T-cell (primary cell): Measurements from ENCODE around the gene CNOT6L. TPM values are rescaled to one million over a fixed set of nuclear protein-coding genes. Genes with fewer than 3 reads are reported as not detected.

Experiments used
- ATAC-seq, 4 experiments: fragments of 200-7000 bp in 3 of 4; fragments of 150-1000 bp in 1 of 4; cut with Tn5 transposase; replicated peaks in 1 of 4; 1 replicate in 3 of 4; 2 replicates in 1 of 4; pipeline ENCODE4 v1.10.0; 2021; ENCODE audit warnings: moderate library complexity in 3 of 4, mild to moderate bottlenecking in 2 of 4, moderate number of reproducible peaks in 1 of 4
- CTCF ChIA-PET, 2 donors: fragments of 300-600 bp; sonication (Branson Sonifier 250); formaldehyde crosslinking; loops; one replicate each; lab custom pipeline; 2022; ENCODE audit warnings: antibody characterized with exemption in 2 of 2; lab: Charles Lee
- POLR2A ChIA-PET, 2 donors: fragments of 300-600 bp; sonication (Branson Sonifier 250); formaldehyde crosslinking; loops; one replicate each; lab custom pipeline; 2022; ENCODE audit warnings: antibody characterized with exemption in 2 of 2; lab: Charles Lee
- DNase-seq, 35 experiments: peaks; one replicate each; pipeline versions ENCODE4 v3.0.0 to v3.0.0-alpha.2; 2013 to 2023
- H3K27ac ChIP-seq: one replicate; pipeline ENCODE4 v1.5.1; 2013; ENCODE audit warnings: low read length
- H3K27me3 ChIP-seq, 2 experiments: replicated peaks in 1 of 2; 1 replicate in 1 of 2; 2 replicates in 1 of 2; pipeline versions ENCODE4 v1.6.1 to v1.7.0; 2013; ENCODE audit warnings: low read length in 1 of 2, mixed read lengths in 1 of 2; ENCODE audit not compliant: control insufficient read depth in 2 of 2, insufficient read depth in 2 of 2; ENCODE audit errors: extremely low read depth in 1 of 2
- H3K36me3 ChIP-seq, 2 donors: 1 replicate in 1 of 2; 2 replicates in 1 of 2; pipeline versions ENCODE4 v1.6.1 to v1.7.0; 2013; ENCODE audit warnings: low read length in 1 of 2; ENCODE audit not compliant: control insufficient read depth in 2 of 2, insufficient read depth in 1 of 2; ENCODE audit errors: extremely low read depth in 1 of 2
- H3K4me1 ChIP-seq, 2 experiments: 1 replicate in 1 of 2; 2 replicates in 1 of 2; pipeline versions ENCODE4 v1.6.1 to v1.7.0; 2013; ENCODE audit warnings: low read length in 2 of 2, mixed read lengths in 1 of 2; ENCODE audit not compliant: insufficient read depth in 2 of 2, control insufficient read depth in 1 of 2; ENCODE audit errors: extremely low read depth in 1 of 2
- H3K4me3 ChIP-seq, 2 donors: 1 replicate in 1 of 2; 2 replicates in 1 of 2; pipeline versions ENCODE4 v1.5.1 to v1.7.0; 2013; ENCODE audit warnings: mild to moderate bottlenecking in 2 of 2, low read length in 1 of 2, moderate library complexity in 1 of 2; ENCODE audit not compliant: control insufficient read depth in 1 of 2; ENCODE audit errors: extremely low read depth in 1 of 2
- H3K9me3 ChIP-seq: 2 replicates; pipeline ENCODE4 v1.7.0; 2013
- H3K27ac Mint-ChIP-seq, 2 donors: one replicate each; pipeline ENCODE4 v1.8.0; 2020 to 2021; ENCODE audit warnings: mild to moderate bottlenecking in 2 of 2, mixed read lengths in 2 of 2
- H3K27me3 Mint-ChIP-seq, 2 donors: one replicate each; pipeline ENCODE4 v1.8.0; 2021 to 2022; ENCODE audit warnings: mixed read lengths in 2 of 2
- H3K36me3 Mint-ChIP-seq: one replicate; pipeline ENCODE4 v1.8.0; 2021; ENCODE audit warnings: mixed read lengths
- H3K4me1 Mint-ChIP-seq, 3 donors: one replicate each; pipeline ENCODE4 v1.8.0; 2020 to 2022; ENCODE audit warnings: mixed read lengths in 3 of 3, mild to moderate bottlenecking in 1 of 3
- H3K4me3 Mint-ChIP-seq, 3 donors: one replicate each; pipeline ENCODE4 v1.8.0; 2020 to 2022; ENCODE audit warnings: mild to moderate bottlenecking in 3 of 3, mixed read lengths in 3 of 3, moderate library complexity in 3 of 3
- H3K9me3 Mint-ChIP-seq, 3 donors: one replicate each; pipeline ENCODE4 v1.8.0; 2020 to 2022; ENCODE audit warnings: mixed read lengths in 3 of 3
- WGBS: methylation state at CpG from one replicate; pipeline ENCODE4 v1.1.5; 2013; ENCODE audit warnings: missing lambda C conversion rate; ENCODE audit not compliant: insufficient coverage; 5-methylcytosine and 5-hydroxymethylcytosine counted together
- total RNA-seq, 35 experiments: library from RNA in 6 of 35; stranded (reverse) in 6 of 35; fragments of 120-200 nt in 1 of 35; gene quantifications; one replicate each; pipeline versions ENCODE4 v1.2.1 to v1.2.4 and lab custom pipeline; 2013 to 2026

The CNOT6L gene
- total RNA-seq, 5 donors from 2014 or later (not counting 1 experiment from before 2014, with no cell fraction given) = 159 to 207 (median 170) TPM

- Histone ChIP-seq H3K36me3 (no peaks in the 10 kb centered on the region), H3K9me3 (no peaks in the 10 kb centered on the region), H3K27me3 (no peaks in the 10 kb centered on the region), H3K4me3 (no peak overlapping the region), H3K27ac (no peak overlapping the region), H3K4me1 (no peaks in the 10 kb centered on the region)
- H3K27me3 Mint-ChIP-seq = no peaks in the 10 kb centered on the region
- no peaks in the 10 kb centered on the region for H3K4me1 Mint-ChIP-seq
- WGBS = no CpG with 5 or more reads among the region's 2 CpGs
- POLR2A ChIA-PET = no interaction called here
- H3K36me3 Mint-ChIP-seq = no peaks in the 10 kb centered on the region
- CTCF ChIA-PET = no interaction called here
- H3K9me3 Mint-ChIP-seq = no peaks in the 10 kb centered on the region
- no peak overlapping the region for H3K4me3 Mint-ChIP-seq
- no peak for DNase-seq
- no peak overlapping the region for H3K27ac Mint-ChIP-seq
- ATAC-seq = no peak
Measured at GRCh38 chr4:77701121-77701520, 118.0 kb downstream of the CNOT6L start.

- Histone ChIP-seq H3K27me3 (no peaks in the 10 kb centered on the region), H3K36me3 (no peaks in the 10 kb centered on the region), H3K27ac (no peak overlapping the region), H3K4me3 (no peak overlapping the region), H3K9me3 (no peaks in the 10 kb centered on the region), H3K4me1 (no peaks in the 10 kb centered on the region)
- ChIA-PET POLR2A (no interaction called here), CTCF (interaction anchor here in 1 of 2 donors (0.5 to 0.6 kb wide), 2 partner anchors 110 to 596 kb away, joined by 4 to 7 read pairs; no protein-coding TSS in a partner anchor)
- ATAC-seq (no peak), DNase-seq (no peak)
- Mint-ChIP-seq H3K4me1 (no peaks in the 10 kb centered on the region), H3K9me3 (no peaks in the 10 kb centered on the region), H3K27me3 (no peaks in the 10 kb centered on the region), H3K27ac (no peak overlapping the region), H3K36me3 (no peaks in the 10 kb centered on the region), H3K4me3 (no peak overlapping the region)
- whole genome bisulfite sequencing = 78% methylated on average over 1 of the region's 3 CpGs
Measured at GRCh38 chr4:77699731-77700210, 119.4 kb downstream of the CNOT6L start.

GRCh38 chr4:77697860-77698590 is 121.1 kb downstream of the CNOT6L start:
- no peak for ATAC-seq

GRCh38 chr4:77695774-77696173 is 123.4 kb downstream of the CNOT6L start:
- H3K4me1 Mint-ChIP-seq = no peaks in the 10 kb centered on the region
- ATAC-seq (no peak), DNase-seq (no peak)
- H3K27me3 ChIP-seq = no peaks in the 10 kb centered on the region
- no peaks in the 10 kb centered on the region for H3K9me3 Mint-ChIP-seq
- no peak overlapping the region for H3K4me3 Mint-ChIP-seq
- no peak overlapping the region for H3K27ac ChIP-seq
- H3K9me3 ChIP-seq = no peaks in the 10 kb centered on the region
- H3K36me3 ChIP-seq = no peaks in the 10 kb centered on the region
- ChIA-PET POLR2A (interaction anchor here in 1 of 2 donors (0.6 kb wide), 1 partner anchor 616 kb away, joined by 4 read pairs; no protein-coding TSS in a partner anchor), CTCF (no interaction called here)
- no peaks in the 10 kb centered on the region for H3K36me3 Mint-ChIP-seq
- no peaks in the 10 kb centered on the region for H3K4me1 ChIP-seq
- no peak overlapping the region for H3K4me3 ChIP-seq
- H3K27me3 Mint-ChIP-seq = no peaks in the 10 kb centered on the region
- H3K27ac Mint-ChIP-seq = no peak overlapping the region
- WGBS = 100% methylated on average over 1 of the region's 2 CpGs

More at GRCh38 chr4:77697860-77698590, 121.1 kb downstream of the CNOT6L start:
- Histone ChIP-seq H3K27ac (no peak overlapping the region), H3K27me3 (no peaks in the 10 kb centered on the region), H3K9me3 (no peaks in the 10 kb centered on the region), H3K4me1 (no peaks in the 10 kb centered on the region), H3K4me3 (no peak overlapping the region), H3K36me3 (no peaks in the 10 kb centered on the region)
- Mint-ChIP-seq H3K27ac (no peak overlapping the region), H3K27me3 (no peaks in the 10 kb centered on the region), H3K4me1 (no peaks in the 10 kb centered on the region), H3K9me3 (no peaks in the 10 kb centered on the region), H3K4me3 (no peak overlapping the region), H3K36me3 (no peaks in the 10 kb centered on the region)
- ChIA-PET POLR2A (interaction anchor here in 1 of 2 donors (0.5 kb wide), 1 partner anchor 10 kb away, joined by 5 read pairs; no protein-coding TSS in a partner anchor), CTCF (no interaction called here)
- 83% methylated on average over 6 of the region's 10 CpGs for WGBS
- no peak for DNase-seq

- H3K4me3 ChIP-seq = no peak overlapping the region
- H3K27me3 Mint-ChIP-seq = no peaks in the 10 kb centered on the region
- H3K27ac Mint-ChIP-seq = no peak overlapping the region
- ATAC-seq (no peak), DNase-seq (no peak)
- H3K4me1 Mint-ChIP-seq = no peaks in the 10 kb centered on the region
- ChIA-PET POLR2A (no interaction called here), CTCF (no interaction called here)
- WGBS = 76% methylated on average over 3 of the region's 5 CpGs
- H3K36me3 Mint-ChIP-seq = no peaks in the 10 kb centered on the region
- H3K4me3 Mint-ChIP-seq = no peak overlapping the region
- H3K36me3 ChIP-seq = no peaks in the 10 kb centered on the region
- no peaks in the 10 kb centered on the region for H3K4me1 ChIP-seq
- H3K9me3 ChIP-seq = no peaks in the 10 kb centered on the region
- no peak overlapping the region for H3K27ac ChIP-seq
- no peaks in the 10 kb centered on the region for H3K27me3 ChIP-seq
- no peaks in the 10 kb centered on the region for H3K9me3 Mint-ChIP-seq
Measured at GRCh38 chr4:77692847-77693432, 126.2 kb downstream of the CNOT6L start.

GRCh38 chr4:77681792-77682191 is 137.4 kb downstream of the CNOT6L start:
- H3K27me3 ChIP-seq = peaks cover 0 to 2% of the 10 kb centered on the region in 2 experiments
- Mint-ChIP-seq H3K9me3 (no peaks in the 10 kb centered on the region), H3K4me3 (no peak overlapping the region), H3K4me1 (no peaks in the 10 kb centered on the region), H3K36me3 (no peaks in the 10 kb centered on the region), H3K27ac (no peak overlapping the region), H3K27me3 (peaks cover 0 to 8% of the 10 kb centered on the region in 2 donors)
- no peaks in the 10 kb centered on the region for H3K9me3 ChIP-seq
- no peak for DNase-seq
- ChIA-PET CTCF (no interaction called here), POLR2A (no interaction called here)
- H3K4me1 ChIP-seq = no peaks in the 10 kb centered on the region
- H3K4me3 ChIP-seq = no peak overlapping the region
- WGBS = 92% methylated on average over 4 of the region's 11 CpGs
- no peaks in the 10 kb centered on the region for H3K36me3 ChIP-seq
- H3K27ac ChIP-seq = no peak overlapping the region
- ATAC-seq = no peak
